WTC11 (cell line): Measurements from ENCODE around the gene MTERF4. TPM values are rescaled to one million over a fixed set of nuclear protein-coding genes. Genes with fewer than 3 reads are reported as not detected.

Experiments
- ATAC-seq: fragments of 200-7000 bp; cut with Tn5 transposase; 2 replicates; pipeline ENCODE4 v1.10.0; 2021; ENCODE audit warnings: mild to moderate bottlenecking, moderate library complexity
- CTCF ChIA-PET: fragments of 300-600 bp; sonication (Branson Sonifier 250); formaldehyde crosslinking; loops from one replicate; lab custom pipeline; 2021; ENCODE audit warnings: antibody characterized with exemption; lab: Charles Lee
- POLR2A ChIA-PET: fragments of 350-600 bp; sonication (Branson Sonifier 250); formaldehyde crosslinking; loops from one replicate; lab custom pipeline; 2021; ENCODE audit warnings: antibody characterized with exemption; lab: Charles Lee
- DNase-seq: peaks from one replicate; pipeline ENCODE4 v3.0.0; 2021; ENCODE audit warnings: low spot score
- H3K27ac Mint-ChIP-seq: 2 replicates; pipeline ENCODE4 v1.8.0; 2021; ENCODE audit warnings: mixed read lengths
- H3K27me3 Mint-ChIP-seq: 2 replicates; pipeline ENCODE4 v1.8.0; 2021; ENCODE audit warnings: low read depth, mild to moderate bottlenecking, moderate library complexity, mixed read lengths
- H3K36me3 Mint-ChIP-seq: 2 replicates; pipeline ENCODE4 v1.8.0; 2021; ENCODE audit warnings: mixed read lengths
- H3K4me1 Mint-ChIP-seq: 2 replicates; pipeline ENCODE4 v1.8.0; 2022; ENCODE audit warnings: mixed read lengths
- H3K4me3 Mint-ChIP-seq: 2 replicates; pipeline ENCODE4 v1.8.0; 2021; ENCODE audit warnings: mild to moderate bottlenecking, moderate library complexity, mixed read lengths
- H3K9me3 Mint-ChIP-seq: 2 replicates; pipeline ENCODE4 v1.8.0; 2021; ENCODE audit warnings: mixed read lengths
- ATF1 ChIP-seq: sonication (generic); formaldehyde crosslinking; IDR thresholded peaks from 2 replicates; pipeline ENCODE4 v1.8.1; 2023; ENCODE audit warnings: mild to moderate bottlenecking, moderate library complexity, missing genetic modification reagents
- CREB1 ChIP-seq: sonication (generic); formaldehyde crosslinking; IDR thresholded peaks from 2 replicates; pipeline ENCODE4 v1.8.0; 2023; ENCODE audit warnings: mild to moderate bottlenecking, missing genetic modification reagents
- CTCF ChIP-seq: fragments of 200-600 bp; IDR thresholded peaks from 2 replicates; pipeline ENCODE4 v1.8.0; 2022; ENCODE audit warnings: antibody characterized with exemption
- E2F4 ChIP-seq: sonication (generic); formaldehyde crosslinking; IDR thresholded peaks from 2 replicates; pipeline ENCODE4 v1.8.1; 2022; ENCODE audit warnings: low read depth, mild to moderate bottlenecking, moderate library complexity, missing genetic modification reagents, borderline replicate concordance
- EMX1 ChIP-seq: fragments of 250-450 bp; sonication (Bioruptor Pico); IDR thresholded peaks from 2 replicates; pipeline ENCODE4 v1.8.0; 2021; ENCODE audit warnings: mild to moderate bottlenecking
- FOXJ3 ChIP-seq: sonication (generic); formaldehyde crosslinking; IDR thresholded peaks from 2 replicates; pipeline ENCODE4 v1.9.0; 2021; ENCODE audit warnings: missing genetic modification reagents, mild to moderate bottlenecking, borderline replicate concordance
- HMGA2 ChIP-seq: fragments of 250-450 bp; sonication (Bioruptor Pico); IDR thresholded peaks from 2 replicates; pipeline ENCODE4 v1.4.0; 2021; ENCODE audit warnings: mild to moderate bottlenecking, moderate library complexity
- IRF2 ChIP-seq: sonication (generic); formaldehyde crosslinking; IDR thresholded peaks from 2 replicates; pipeline ENCODE4 v1.8.0; 2022; ENCODE audit warnings: low read depth, missing genetic modification reagents, borderline replicate concordance
- NFYB ChIP-seq: sonication (generic); formaldehyde crosslinking; conservative IDR thresholded peaks from 2 replicates; pipeline ENCODE4 v1.8.0; 2022; ENCODE audit warnings: low read depth, missing genetic modification reagents
- NR3C1 ChIP-seq: sonication (generic); formaldehyde crosslinking; conservative IDR thresholded peaks from 2 replicates; pipeline ENCODE4 v1.8.1; 2023; ENCODE audit warnings: low read depth, mild to moderate bottlenecking, missing genetic modification reagents
- TEAD4 ChIP-seq: sonication (generic); formaldehyde crosslinking; IDR thresholded peaks from 2 replicates; pipeline ENCODE4 v1.8.0; 2022; ENCODE audit warnings: mild to moderate bottlenecking, missing genetic modification reagents
- TP53 ChIP-seq: sonication (generic); formaldehyde crosslinking; IDR thresholded peaks from 2 replicates; pipeline ENCODE4 v1.8.1; 2023; ENCODE audit warnings: mild to moderate bottlenecking, missing genetic modification reagents
- ZNF232 ChIP-seq: sonication (generic); formaldehyde crosslinking; IDR thresholded peaks from 2 replicates; pipeline ENCODE4 v1.8.0; 2022; ENCODE audit warnings: mild to moderate bottlenecking, missing genetic modification reagents
- ZNF263 ChIP-seq: sonication (generic); formaldehyde crosslinking; IDR thresholded peaks from 2 replicates; pipeline ENCODE4 v1.8.1; 2022; ENCODE audit warnings: low read depth, mild to moderate bottlenecking, moderate library complexity, missing genetic modification reagents
- ZNF671 ChIP-seq: fragments of 250-450 bp; sonication (Bioruptor Pico); IDR thresholded peaks from 2 replicates; pipeline ENCODE4 v1.8.0; 2021; ENCODE audit warnings: mild to moderate bottlenecking
- total RNA-seq: library from RNA; stranded (reverse); gene quantifications from 3 replicates; pipeline ENCODE4 v1.2.3, GENCODE V29; 2021
- TF ChIP-seq, protein P1 (sequence below): sonication (generic); formaldehyde crosslinking; IDR thresholded peaks from 2 replicates; pipeline ENCODE4 v1.8.1; 2023; ENCODE audit warnings: mild to moderate bottlenecking, missing genetic modification reagents, moderate library complexity
- TF ChIP-seq, protein P2 (sequence below): fragments of 250-450 bp; sonication (Bioruptor Pico); IDR thresholded peaks from 2 replicates; pipeline ENCODE4 v2.1.2; 2022; ENCODE audit warnings: mild to moderate bottlenecking, moderate library complexity
- TF ChIP-seq, protein P3 (sequence below): sonication (generic); formaldehyde crosslinking; IDR thresholded peaks from 2 replicates; pipeline ENCODE4 v1.8.0; 2023; ENCODE audit warnings: mild to moderate bottlenecking, missing genetic modification reagents
- TF ChIP-seq, protein P4 (sequence below): sonication (generic); formaldehyde crosslinking; IDR thresholded peaks from 2 replicates; pipeline ENCODE4 v1.8.0; 2022; ENCODE audit warnings: mild to moderate bottlenecking, missing genetic modification reagents
- TF ChIP-seq, protein P5 (sequence below): sonication (generic); formaldehyde crosslinking; IDR thresholded peaks from 2 replicates; pipeline ENCODE4 v1.8.1; 2022; ENCODE audit warnings: mild to moderate bottlenecking, missing genetic modification reagents, moderate library complexity, borderline replicate concordance

MTERF4 gene
- total RNA-seq, 1 experiment from 2014 or later: 23.3 TPM

GRCh38 chr2:241074901-241075540, 27.1 kb downstream of the MTERF4 start (continued):
- TF ChIP-seq, protein P1, sequence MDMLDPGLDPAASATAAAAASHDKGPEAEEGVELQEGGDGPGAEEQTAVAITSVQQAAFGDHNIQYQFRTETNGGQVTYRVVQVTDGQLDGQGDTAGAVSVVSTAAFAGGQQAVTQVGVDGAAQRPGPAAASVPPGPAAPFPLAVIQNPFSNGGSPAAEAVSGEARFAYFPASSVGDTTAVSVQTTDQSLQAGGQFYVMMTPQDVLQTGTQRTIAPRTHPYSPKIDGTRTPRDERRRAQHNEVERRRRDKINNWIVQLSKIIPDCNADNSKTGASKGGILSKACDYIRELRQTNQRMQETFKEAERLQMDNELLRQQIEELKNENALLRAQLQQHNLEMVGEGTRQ: no peak
- no peak for TF ChIP-seq IRF2 (CRISPR knock-in tag)
- TF ChIP-seq, protein P2, sequence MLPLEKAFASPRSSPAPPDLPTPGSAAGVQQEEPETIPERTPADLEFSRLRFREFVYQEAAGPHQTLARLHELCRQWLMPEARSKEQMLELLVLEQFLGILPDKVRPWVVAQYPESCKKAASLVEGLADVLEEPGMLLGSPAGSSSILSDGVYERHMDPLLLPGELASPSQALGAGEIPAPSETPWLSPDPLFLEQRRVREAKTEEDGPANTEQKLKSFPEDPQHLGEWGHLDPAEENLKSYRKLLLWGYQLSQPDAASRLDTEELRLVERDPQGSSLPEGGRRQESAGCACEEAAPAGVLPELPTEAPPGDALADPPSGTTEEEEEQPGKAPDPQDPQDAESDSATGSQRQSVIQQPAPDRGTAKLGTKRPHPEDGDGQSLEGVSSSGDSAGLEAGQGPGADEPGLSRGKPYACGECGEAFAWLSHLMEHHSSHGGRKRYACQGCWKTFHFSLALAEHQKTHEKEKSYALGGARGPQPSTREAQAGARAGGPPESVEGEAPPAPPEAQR (CRISPR knock-in tag): no peak
- TF ChIP-seq NFYB (CRISPR knock-in tag): no peak
- TF ChIP-seq, protein P3, sequence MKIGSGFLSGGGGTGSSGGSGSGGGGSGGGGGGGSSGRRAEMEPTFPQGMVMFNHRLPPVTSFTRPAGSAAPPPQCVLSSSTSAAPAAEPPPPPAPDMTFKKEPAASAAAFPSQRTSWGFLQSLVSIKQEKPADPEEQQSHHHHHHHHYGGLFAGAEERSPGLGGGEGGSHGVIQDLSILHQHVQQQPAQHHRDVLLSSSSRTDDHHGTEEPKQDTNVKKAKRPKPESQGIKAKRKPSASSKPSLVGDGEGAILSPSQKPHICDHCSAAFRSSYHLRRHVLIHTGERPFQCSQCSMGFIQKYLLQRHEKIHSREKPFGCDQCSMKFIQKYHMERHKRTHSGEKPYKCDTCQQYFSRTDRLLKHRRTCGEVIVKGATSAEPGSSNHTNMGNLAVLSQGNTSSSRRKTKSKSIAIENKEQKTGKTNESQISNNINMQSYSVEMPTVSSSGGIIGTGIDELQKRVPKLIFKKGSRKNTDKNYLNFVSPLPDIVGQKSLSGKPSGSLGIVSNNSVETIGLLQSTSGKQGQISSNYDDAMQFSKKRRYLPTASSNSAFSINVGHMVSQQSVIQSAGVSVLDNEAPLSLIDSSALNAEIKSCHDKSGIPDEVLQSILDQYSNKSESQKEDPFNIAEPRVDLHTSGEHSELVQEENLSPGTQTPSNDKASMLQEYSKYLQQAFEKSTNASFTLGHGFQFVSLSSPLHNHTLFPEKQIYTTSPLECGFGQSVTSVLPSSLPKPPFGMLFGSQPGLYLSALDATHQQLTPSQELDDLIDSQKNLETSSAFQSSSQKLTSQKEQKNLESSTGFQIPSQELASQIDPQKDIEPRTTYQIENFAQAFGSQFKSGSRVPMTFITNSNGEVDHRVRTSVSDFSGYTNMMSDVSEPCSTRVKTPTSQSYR (CRISPR knock-in tag): no peak
- no peak for TF ChIP-seq ZNF232 (CRISPR knock-in tag)

- no peak for DNase-seq
- H3K36me3 Mint-ChIP-seq: no peaks in the 10 kb centered on the region
- TF ChIP-seq NFYB (CRISPR knock-in tag) (no peak), NR3C1 (CRISPR knock-in tag) (no peak), TEAD4 (CRISPR knock-in tag) (no peak), E2F4 (CRISPR knock-in tag) (no peak)
- no peak overlapping the region for H3K27ac Mint-ChIP-seq
- H3K4me1 Mint-ChIP-seq: no peaks in the 10 kb centered on the region
- H3K27me3 Mint-ChIP-seq: no peaks in the 10 kb centered on the region
- ATAC-seq: no peak
- ChIA-PET CTCF (no interaction called here), POLR2A (no interaction called here)
- no peak overlapping the region for H3K4me3 Mint-ChIP-seq
- no peaks in the 10 kb centered on the region for H3K9me3 Mint-ChIP-seq
Measured at GRCh38 chr2:241074065-241074818, 27.8 kb downstream of the MTERF4 start.

DNA sequence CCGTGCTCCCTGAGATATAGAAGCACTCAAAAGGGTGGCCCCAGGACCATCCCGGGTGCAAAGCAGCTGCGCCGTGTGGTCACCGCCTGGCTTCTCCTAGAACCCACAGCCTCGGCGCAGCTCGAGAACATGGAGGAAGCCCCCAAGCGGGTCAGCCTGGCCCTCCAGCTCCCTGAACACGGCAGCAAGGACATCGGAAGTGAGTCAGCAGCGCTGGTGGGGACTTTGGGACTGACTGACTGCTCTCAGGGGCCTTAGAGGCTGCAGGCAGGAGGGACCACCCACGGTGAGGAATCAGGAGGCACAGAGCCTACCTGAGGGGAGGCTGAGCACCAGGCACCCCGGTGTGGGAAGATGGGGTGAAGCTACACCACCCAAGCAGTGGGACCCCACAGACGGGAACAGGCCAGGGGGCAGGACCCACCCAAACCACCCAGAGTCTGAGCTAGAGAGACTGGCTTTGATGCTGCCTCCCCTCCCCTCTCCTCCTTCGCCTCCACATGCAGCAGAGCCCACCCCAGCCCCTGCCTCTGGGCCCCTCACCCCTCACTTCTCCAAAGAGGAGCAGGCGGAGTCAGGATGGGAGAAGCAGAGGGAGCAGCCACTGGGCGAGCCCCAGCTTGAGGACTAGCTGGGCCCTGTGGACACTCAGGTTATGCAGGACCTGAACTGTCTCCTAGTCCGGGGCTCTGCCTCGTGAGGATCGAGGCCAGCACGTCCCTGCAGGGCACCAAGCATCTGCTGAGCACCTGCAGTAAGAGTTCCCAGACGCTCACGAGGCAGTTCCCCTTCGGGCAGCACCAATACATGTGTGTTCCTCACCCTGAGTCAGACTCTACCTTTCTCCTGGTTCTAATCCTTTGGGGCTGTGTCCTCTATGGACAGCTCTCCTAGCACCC, 28.7 kb downstream of the MTERF4 start:
- H3K4me3 Mint-ChIP-seq: no peak overlapping the region
- no peaks in the 10 kb centered on the region for H3K27me3 Mint-ChIP-seq
- TF ChIP-seq, protein P4, sequence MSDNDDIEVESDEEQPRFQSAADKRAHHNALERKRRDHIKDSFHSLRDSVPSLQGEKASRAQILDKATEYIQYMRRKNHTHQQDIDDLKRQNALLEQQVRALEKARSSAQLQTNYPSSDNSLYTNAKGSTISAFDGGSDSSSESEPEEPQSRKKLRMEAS: no peak
- TF ChIP-seq FOXJ3 (CRISPR knock-in tag) (no peak), ATF1 (CRISPR knock-in tag) (no peak), ZNF263 (CRISPR knock-in tag) (no peak), TP53 (CRISPR knock-in tag) (no peak), CTCF (no peak), ZNF671 (no peak), HMGA2 (no peak), CREB1 (CRISPR knock-in tag) (no peak), EMX1 (CRISPR knock-in tag) (no peak)
- TF ChIP-seq, protein P5, sequence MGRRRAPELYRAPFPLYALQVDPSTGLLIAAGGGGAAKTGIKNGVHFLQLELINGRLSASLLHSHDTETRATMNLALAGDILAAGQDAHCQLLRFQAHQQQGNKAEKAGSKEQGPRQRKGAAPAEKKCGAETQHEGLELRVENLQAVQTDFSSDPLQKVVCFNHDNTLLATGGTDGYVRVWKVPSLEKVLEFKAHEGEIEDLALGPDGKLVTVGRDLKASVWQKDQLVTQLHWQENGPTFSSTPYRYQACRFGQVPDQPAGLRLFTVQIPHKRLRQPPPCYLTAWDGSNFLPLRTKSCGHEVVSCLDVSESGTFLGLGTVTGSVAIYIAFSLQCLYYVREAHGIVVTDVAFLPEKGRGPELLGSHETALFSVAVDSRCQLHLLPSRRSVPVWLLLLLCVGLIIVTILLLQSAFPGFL: no peak
- TF ChIP-seq, all 79 proteins: peak for 0
- DNase-seq (peak; percentile 12), ATAC-seq (no peak)
- no peaks in the 10 kb centered on the region for H3K36me3 Mint-ChIP-seq
- ChIA-PET POLR2A (no interaction called here), CTCF (no interaction called here)
- H3K4me1 Mint-ChIP-seq: no peaks in the 10 kb centered on the region
- no peaks in the 10 kb centered on the region for H3K9me3 Mint-ChIP-seq
- H3K27ac Mint-ChIP-seq: no peak overlapping the region
